K562 (cell line): ENCODE measurements around the gene P2RX1. TPM values are rescaled to one million over a fixed set of nuclear protein-coding genes. Genes with fewer than 3 reads are reported as not detected.
A peak's percentile ranks its signal among the peaks of the same experiment; 100 is the strongest.

Source experiments
- BRD9 ChIP-seq: fragments of 450-650 bp; IDR thresholded peaks from 2 replicates; pipeline ENCODE4 v1.6.1; 2018; ENCODE audit warnings: low read depth; ENCODE audit not compliant: partially characterized antibody
- C11orf30 ChIP-seq: fragments of 450-650 bp; IDR thresholded peaks from 2 replicates; pipeline ENCODE4 v1.6.1; 2016; ENCODE audit warnings: low read depth, mild to moderate bottlenecking
- CHCHD3 ChIP-seq: fragments of 250-450 bp; sonication (Bioruptor Pico); IDR thresholded peaks from 2 replicates; pipeline ENCODE4 v2.1.2; 2022; ENCODE audit warnings: mild to moderate bottlenecking
- EGR1 ChIP-seq: fragments of 450-650 bp; conservative IDR thresholded peaks from 2 replicates; pipeline ENCODE4 v1.6.1; 2017; ENCODE audit warnings: mild to moderate bottlenecking
- EP300 ChIP-seq: IDR thresholded peaks from 2 replicates; pipeline ENCODE4 v1.6.1; 2012; ENCODE audit warnings: low read length, improper control_type of control experiment
- ETV5 ChIP-seq: sonication (generic); formaldehyde crosslinking; IDR thresholded peaks from 2 replicates; pipeline ENCODE4 v1.4.0; 2020; ENCODE audit warnings: low read depth, mild to moderate bottlenecking, missing genetic modification reagents
- FOS ChIP-seq: IDR thresholded peaks from 3 replicates; pipeline ENCODE4 v1.6.1; 2011; ENCODE audit not compliant: insufficient read length; ENCODE audit errors: extremely low read depth
- FOXJ3 ChIP-seq: sonication (generic); formaldehyde crosslinking; IDR thresholded peaks from 2 replicates; pipeline ENCODE4 v1.4.0; 2020; ENCODE audit warnings: mild to moderate bottlenecking, missing genetic modification reagents
- FOXP1 ChIP-seq: sonication (generic); formaldehyde crosslinking; IDR thresholded peaks from 2 replicates; pipeline ENCODE4 v1.8.0; 2022; ENCODE audit warnings: mild to moderate bottlenecking, missing genetic modification reagents
- GATAD2A ChIP-seq: fragments of 450-650 bp; IDR thresholded peaks from 2 replicates; pipeline ENCODE4 v1.6.1; 2017
- MNT ChIP-seq, 2 experiments: fragments of 450-650 bp; conservative IDR thresholded peaks; 2 replicates each; pipeline ENCODE4 v1.6.1; 2017; ENCODE audit warnings: mild to moderate bottlenecking in 2 of 2, moderate library complexity in 2 of 2
- NBN ChIP-seq: fragments of 450-650 bp; IDR thresholded peaks from 2 replicates; pipeline ENCODE4 v1.6.1; 2016; ENCODE audit warnings: low read depth, mild to moderate bottlenecking
- SLC30A9 ChIP-seq: fragments of 250-450 bp; sonication (Bioruptor Pico); IDR thresholded peaks from 2 replicates; pipeline ENCODE4 v1.8.0; 2022; ENCODE audit warnings: mild to moderate bottlenecking, moderate library complexity
- SMAD4 ChIP-seq: fragments of 250-450 bp; sonication (Bioruptor Pico); conservative IDR thresholded peaks from 2 replicates; pipeline ENCODE4 v1.8.0; 2021; ENCODE audit warnings: inconsistent platforms, mild to moderate bottlenecking, moderate library complexity
- SOX6 ChIP-seq: fragments of 450-650 bp; IDR thresholded peaks from 2 replicates; pipeline ENCODE4 v1.6.1; 2014; ENCODE audit warnings: mild to moderate bottlenecking
- TCF3 ChIP-seq: sonication (generic); formaldehyde crosslinking; IDR thresholded peaks from 2 replicates; pipeline ENCODE4 v1.4.0; 2020; ENCODE audit warnings: mild to moderate bottlenecking, missing genetic modification reagents
- VEZF1 ChIP-seq: fragments of 200-800 bp; sonication (Bioruptor generic); IDR thresholded peaks from 2 replicates; pipeline ENCODE4 v1.6.1; 2017; ENCODE audit warnings: missing genetic modification characterization, missing compliant biosample characterization
- ZNF134 ChIP-seq: fragments of 250-450 bp; sonication (Bioruptor Pico); conservative IDR thresholded peaks from 2 replicates; pipeline ENCODE4 v1.4.0; 2020
- ZNF24 ChIP-seq: fragments of 450-650 bp; IDR thresholded peaks from 2 replicates; pipeline ENCODE4 v1.6.1; 2016
- ZNF695 ChIP-seq: fragments of 450-650 bp; formaldehyde crosslinking; IDR thresholded peaks from 2 replicates; pipeline ENCODE4 v1.4.0; 2020; ENCODE audit warnings: mild to moderate bottlenecking, moderate library complexity
- ZNF830 ChIP-seq: fragments of 250-450 bp; sonication (Bioruptor Pico); IDR thresholded peaks from 2 replicates; pipeline ENCODE4 v1.5.0; 2021; ENCODE audit warnings: mild to moderate bottlenecking
- polyA plus RNA-seq, 8 experiments: library from polyadenylated mRNA; depleted of rRNA in 4 of 8; stranded (reverse) in 5 of 8; unstranded in 3 of 8; fragments of >200 nt; fragmentation: Nextera tagmentation in 2 of 8; fragmentation: Illumina TruSeq in 1 of 8; extraction: Ambion mirVana in 2 of 8; extraction: Trizol in 1 of 8; gene quantifications; 2 replicates each; pipeline versions ENCODE4 v1.2.1 to v1.2.3, GENCODE V29; 2011 to 2014; ENCODE audit warnings: inconsistent platforms in 1 of 8, missing spikeins in 1 of 8
- total RNA-seq, 7 experiments: library from RNA; depleted of rRNA in 6 of 7; stranded (reverse); fragments of >200 nt in 6 of 7; fragmentation: Illumina TruSeq in 2 of 7; extraction: Trizol in 2 of 7; gene quantifications; 2 replicates each; pipeline versions ENCODE4 v1.2.1 to v1.2.3, GENCODE V29; 2011 to 2021; ENCODE audit warnings: low replicate concordance in 1 of 7
- TF ChIP-seq, protein P1 (sequence below): fragments of 250-450 bp; sonication (Bioruptor Pico); IDR thresholded peaks from 2 replicates; pipeline ENCODE4 v1.4.0; 2020; ENCODE audit warnings: borderline replicate concordance
- TF ChIP-seq, protein P2 (sequence below): fragments of 450-650 bp; formaldehyde crosslinking; IDR thresholded peaks from 2 replicates; pipeline ENCODE4 v1.4.0; 2022; ENCODE audit warnings: mild to moderate bottlenecking, moderate library complexity
- TF ChIP-seq, protein P3 (sequence below): IDR thresholded peaks from 2 replicates; pipeline ENCODE4 v1.6.1; 2012; ENCODE audit warnings: low read depth, low read length, improper control_type of control experiment, borderline replicate concordance

Gene P2RX1
- total and polyA plus RNA-seq, 9 of the 15 experiments (the other 6 are each of a cell fraction or from before 2014, with no cell fraction given): 0.27 to 20.3 (median 10.3) TPM

GRCh38 chr17:3915995-3916696, at the start of gene P2RX1 (continued):
- TF ChIP-seq, protein P1, sequence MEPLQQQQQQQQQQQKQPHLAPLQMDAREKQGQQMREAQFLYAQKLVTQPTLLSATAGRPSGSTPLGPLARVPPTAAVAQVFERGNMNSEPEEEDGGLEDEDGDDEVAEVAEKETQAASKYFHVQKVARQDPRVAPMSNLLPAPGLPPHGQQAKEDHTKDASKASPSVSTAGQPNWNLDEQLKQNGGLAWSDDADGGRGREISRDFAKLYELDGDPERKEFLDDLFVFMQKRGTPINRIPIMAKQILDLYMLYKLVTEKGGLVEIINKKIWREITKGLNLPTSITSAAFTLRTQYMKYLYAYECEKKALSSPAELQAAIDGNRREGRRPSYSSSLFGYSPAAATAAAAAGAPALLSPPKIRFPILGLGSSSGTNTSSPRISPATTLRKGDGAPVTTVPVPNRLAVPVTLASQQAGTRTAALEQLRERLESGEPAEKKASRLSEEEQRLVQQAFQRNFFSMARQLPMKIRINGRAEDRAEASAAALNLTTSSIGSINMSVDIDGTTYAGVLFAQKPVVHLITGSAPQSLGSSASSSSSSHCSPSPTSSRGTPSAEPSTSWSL (CRISPR knock-in tag): no peak
- TF ChIP-seq ZNF134 (CRISPR knock-in tag): no peak
- TF ChIP-seq TCF3 (CRISPR knock-in tag): peak; percentile 33; the same call in 1 of the 2 replicates
- no peak for TF ChIP-seq ZNF830
- TF ChIP-seq NBN: no peak
- 0 out of 4 replicates have a peak, but pooled peaks of 1 of the 2 experiments have one; percentile 24 for TF ChIP-seq MNT (conservative IDR thresholded peaks at IDR 0.05)
- TF ChIP-seq BRD9: no peak
- TF ChIP-seq, protein P2, sequence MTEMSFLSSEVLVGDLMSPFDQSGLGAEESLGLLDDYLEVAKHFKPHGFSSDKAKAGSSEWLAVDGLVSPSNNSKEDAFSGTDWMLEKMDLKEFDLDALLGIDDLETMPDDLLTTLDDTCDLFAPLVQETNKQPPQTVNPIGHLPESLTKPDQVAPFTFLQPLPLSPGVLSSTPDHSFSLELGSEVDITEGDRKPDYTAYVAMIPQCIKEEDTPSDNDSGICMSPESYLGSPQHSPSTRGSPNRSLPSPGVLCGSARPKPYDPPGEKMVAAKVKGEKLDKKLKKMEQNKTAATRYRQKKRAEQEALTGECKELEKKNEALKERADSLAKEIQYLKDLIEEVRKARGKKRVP (CRISPR knock-in tag): no peak
- TF ChIP-seq FOS: no peak
- TF ChIP-seq FOXP1 (CRISPR knock-in tag): no peak
- TF ChIP-seq, protein P3, sequence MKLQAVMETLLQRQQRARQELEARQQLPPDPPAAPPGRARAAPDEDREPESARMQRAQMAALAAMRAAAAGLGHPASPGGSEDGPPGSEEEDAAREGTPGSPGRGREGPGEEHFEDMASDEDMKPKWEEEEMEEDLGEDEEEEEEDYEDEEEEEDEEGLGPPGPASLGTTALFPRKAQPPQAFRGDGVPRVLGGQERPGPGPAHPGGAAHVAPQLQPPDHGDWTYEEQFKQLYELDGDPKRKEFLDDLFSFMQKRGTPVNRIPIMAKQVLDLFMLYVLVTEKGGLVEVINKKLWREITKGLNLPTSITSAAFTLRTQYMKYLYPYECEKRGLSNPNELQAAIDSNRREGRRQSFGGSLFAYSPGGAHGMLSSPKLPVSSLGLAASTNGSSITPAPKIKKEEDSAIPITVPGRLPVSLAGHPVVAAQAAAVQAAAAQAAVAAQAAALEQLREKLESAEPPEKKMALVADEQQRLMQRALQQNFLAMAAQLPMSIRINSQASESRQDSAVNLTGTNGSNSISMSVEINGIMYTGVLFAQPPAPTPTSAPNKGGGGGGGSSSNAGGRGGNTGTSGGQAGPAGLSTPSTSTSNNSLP: no peak
- TF ChIP-seq SOX6: peak; percentile 37; the same call in 1 of the 2 replicates
- peak; percentile 71; the same call in 1 of the 2 replicates for TF ChIP-seq EP300
- no peak for TF ChIP-seq FOXJ3 (CRISPR knock-in tag)
- TF ChIP-seq C11orf30: no peak
- TF ChIP-seq ZNF24: no peak
- TF ChIP-seq SMAD4 (CRISPR knock-in tag): peak; percentile 32; the same call in 1 of the 2 replicates
- TF ChIP-seq SLC30A9 (CRISPR knock-in tag): no peak
- TF ChIP-seq ETV5 (CRISPR knock-in tag): peak; percentile 84
- no peak for TF ChIP-seq ZNF695
- TF ChIP-seq GATAD2A: no peak
- peak; percentile 75 for TF ChIP-seq EGR1
- peak; percentile 95 for TF ChIP-seq VEZF1 (CRISPR knock-in tag)
- no peak for TF ChIP-seq CHCHD3 (CRISPR knock-in tag)
